ENCODE data around the gene PCNT.

DNA sequence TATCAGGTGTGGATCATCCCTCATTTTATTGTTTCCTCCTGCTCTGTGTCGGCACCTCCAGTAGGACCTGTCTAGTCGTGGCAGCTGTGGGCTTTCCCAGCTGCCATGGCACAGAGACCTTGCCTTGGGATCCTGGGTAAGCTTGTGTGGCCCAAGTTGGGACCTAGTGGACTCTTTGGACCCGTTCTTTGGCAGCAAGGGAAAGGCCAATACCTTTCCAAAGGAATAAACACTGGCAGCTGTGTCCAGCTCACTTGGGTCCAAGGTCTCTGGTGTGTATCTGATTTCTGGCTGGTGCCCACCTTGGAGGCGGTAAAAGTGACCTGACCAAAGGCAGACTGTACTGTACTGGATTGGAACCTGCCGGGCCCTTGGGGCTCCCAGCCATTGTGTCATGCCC, 156.5 kb downstream of the PCNT start:
- TF ChIP-seq, protein P1, sequence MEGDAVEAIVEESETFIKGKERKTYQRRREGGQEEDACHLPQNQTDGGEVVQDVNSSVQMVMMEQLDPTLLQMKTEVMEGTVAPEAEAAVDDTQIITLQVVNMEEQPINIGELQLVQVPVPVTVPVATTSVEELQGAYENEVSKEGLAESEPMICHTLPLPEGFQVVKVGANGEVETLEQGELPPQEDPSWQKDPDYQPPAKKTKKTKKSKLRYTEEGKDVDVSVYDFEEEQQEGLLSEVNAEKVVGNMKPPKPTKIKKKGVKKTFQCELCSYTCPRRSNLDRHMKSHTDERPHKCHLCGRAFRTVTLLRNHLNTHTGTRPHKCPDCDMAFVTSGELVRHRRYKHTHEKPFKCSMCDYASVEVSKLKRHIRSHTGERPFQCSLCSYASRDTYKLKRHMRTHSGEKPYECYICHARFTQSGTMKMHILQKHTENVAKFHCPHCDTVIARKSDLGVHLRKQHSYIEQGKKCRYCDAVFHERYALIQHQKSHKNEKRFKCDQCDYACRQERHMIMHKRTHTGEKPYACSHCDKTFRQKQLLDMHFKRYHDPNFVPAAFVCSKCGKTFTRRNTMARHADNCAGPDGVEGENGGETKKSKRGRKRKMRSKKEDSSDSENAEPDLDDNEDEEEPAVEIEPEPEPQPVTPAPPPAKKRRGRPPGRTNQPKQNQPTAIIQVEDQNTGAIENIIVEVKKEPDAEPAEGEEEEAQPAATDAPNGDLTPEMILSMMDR (IDR thresholded peaks at IDR 0.05 in 4 of 5, conservative IDR thresholded peaks at IDR 0.05 in 1 of 5), result no peak
- no peak for TF ChIP-seq POLR2A (IDR thresholded peaks at IDR 0.05)
